ENCODE data around the gene ZNRF2.
A peak's percentile ranks its signal among the peaks of the same experiment; 100 is the strongest.

Gene ZNRF2

DNA sequence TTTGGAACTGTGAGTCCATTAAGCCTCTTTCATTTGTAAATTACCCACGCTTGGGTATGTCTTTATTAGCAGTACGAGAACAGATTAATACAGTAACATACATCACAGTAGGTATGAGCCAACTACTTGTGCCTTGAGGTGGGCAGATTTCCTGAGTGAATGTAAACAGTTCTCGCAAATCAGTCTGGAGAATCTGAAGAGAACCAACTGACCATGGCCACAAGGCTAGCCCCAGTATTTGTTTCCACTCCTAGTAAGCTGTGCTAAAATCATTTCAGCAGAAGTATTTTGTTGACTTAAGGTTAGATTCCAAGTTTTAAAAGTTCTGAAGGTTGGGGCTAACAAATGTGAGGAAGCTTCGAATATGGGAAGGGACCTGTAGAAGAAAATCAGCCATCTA, 111.3 kb downstream of the ZNRF2 start:
- no peak for TF ChIP-seq CTCF (IDR thresholded peaks at IDR 0.05; ENCODE audit: low read length, missing control alignments)
- no peak for DNase-seq (ENCODE audit: low read depth)
- H3K4me3 ChIP-seq (replicated peaks; ENCODE audit: low read depth, low read length) = no peak overlapping the region

DNA sequence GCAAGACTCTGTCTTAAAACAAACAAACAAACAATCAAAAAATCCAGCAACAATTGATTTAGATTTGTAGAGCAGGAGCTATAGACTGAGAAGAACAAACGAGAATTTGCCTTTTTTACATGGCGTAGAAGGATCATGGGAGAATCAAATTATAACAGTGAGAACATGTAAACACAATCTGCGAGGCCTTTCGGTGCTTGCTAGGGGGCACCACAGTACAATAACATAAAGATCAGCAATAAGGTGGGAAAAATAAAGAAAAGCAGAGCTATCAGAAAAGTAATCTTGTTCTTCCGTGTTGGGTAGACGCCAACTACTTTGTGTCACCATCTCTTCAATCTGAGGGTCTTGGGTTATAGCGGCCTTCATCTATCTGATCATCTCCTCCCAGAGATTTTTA, 112.0 kb downstream of the ZNRF2 start:
- no peak overlapping the region for H3K4me3 ChIP-seq (replicated peaks; ENCODE audit: low read depth, low read length)
- TF ChIP-seq CTCF (IDR thresholded peaks at IDR 0.05; ENCODE audit: low read length, missing control alignments) = peak; percentile 25
- peak; percentile 12 for DNase-seq (ENCODE audit: low read depth)

DNA sequence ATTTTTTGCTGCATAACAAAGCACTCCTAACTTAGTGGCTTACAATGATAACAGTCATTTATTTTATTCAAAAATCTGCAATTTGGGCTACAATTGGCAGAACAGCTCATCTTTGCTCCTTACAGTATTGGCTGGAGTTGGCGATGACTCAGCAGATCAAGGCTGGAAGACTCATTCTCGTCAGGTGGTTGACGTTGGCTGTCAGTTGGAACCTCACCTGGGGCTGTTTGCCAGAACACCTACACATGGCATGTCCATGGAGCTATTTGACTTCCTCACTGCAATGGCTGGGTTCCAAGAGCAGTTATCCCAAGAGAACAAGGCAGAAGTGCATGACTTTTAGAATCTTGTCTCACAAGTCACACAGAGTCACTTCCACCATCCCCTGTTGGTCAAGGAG, 119.1 kb downstream of the ZNRF2 start:
- H3K4me3 ChIP-seq (replicated peaks; ENCODE audit: low read depth, low read length) = no peak overlapping the region
- DNase-seq (ENCODE audit: low read depth) = no peak
- TF ChIP-seq CTCF (IDR thresholded peaks at IDR 0.05; ENCODE audit: low read length, missing control alignments) = no peak

GRCh38 chr7:30405179-30405578, 120.8 kb downstream of the ZNRF2 start:
- no peak for DNase-seq (ENCODE audit: low read depth)
- no peak for TF ChIP-seq CTCF (IDR thresholded peaks at IDR 0.05; ENCODE audit: low read length, missing control alignments)
- H3K4me3 ChIP-seq (replicated peaks; ENCODE audit: low read depth, low read length) = no peak overlapping the region

DNA sequence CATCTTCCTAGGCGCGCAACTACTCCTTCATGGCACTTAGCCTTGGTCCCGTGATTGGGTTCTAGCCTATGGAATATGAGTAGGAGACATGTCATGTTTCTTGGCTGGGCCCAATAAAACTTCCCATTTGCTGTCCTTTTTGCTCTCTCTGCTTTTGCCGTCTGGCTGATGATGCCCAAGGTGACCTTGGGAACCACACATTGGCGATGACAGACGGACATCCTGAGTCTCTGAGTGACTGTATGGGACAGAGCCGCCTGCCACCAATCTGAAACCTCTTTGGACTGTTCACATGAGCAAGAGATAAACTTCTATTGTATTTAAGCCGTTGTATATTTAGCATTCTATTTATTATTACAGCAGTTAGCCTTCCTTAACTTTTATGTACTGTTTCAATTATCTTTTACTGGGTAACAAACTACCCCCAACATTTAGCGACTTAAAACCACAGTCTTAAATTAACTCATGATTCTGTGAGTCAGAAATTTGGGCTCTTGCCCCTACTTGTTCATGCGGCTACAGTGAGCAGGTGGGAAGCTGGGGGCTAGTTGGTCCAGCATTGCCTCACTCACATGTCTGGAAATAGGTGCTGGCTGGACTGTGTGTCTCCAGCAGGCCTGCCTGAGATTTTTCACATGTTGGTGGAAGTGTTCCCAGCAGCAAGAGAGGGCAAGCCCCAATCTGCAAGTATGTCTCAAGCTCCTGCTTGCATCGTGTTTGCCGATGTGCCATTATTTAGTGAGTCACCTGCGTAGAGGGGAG, 122.4 kb downstream of the ZNRF2 start:
- DNase-seq (ENCODE audit: low read depth) = no peak
- TF ChIP-seq CTCF (IDR thresholded peaks at IDR 0.05; ENCODE audit: low read length, missing control alignments) = no peak
- no peak overlapping the region for H3K4me3 ChIP-seq (replicated peaks; ENCODE audit: low read depth, low read length)

DNA sequence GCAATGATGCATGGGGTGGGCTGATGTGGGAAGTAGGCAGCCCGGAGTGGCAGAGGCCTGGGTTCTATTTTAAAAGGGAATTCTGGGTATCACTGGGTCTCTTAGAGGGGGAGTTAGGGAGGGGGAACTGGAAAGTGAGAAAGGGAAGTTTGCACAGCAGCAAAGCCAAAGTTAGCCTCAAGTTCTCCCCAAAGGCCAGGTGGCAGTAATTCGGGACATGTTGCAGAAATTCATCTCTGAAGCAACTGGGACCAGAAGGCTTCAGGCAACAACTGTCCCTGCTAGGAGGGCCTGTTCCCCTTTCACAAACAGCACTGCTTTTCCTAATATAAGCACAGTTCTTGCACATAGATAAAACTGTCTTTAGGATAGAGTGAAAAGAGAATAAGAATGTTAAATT, 126.8 kb downstream of the ZNRF2 start:
- no peak overlapping the region for H3K4me3 ChIP-seq (replicated peaks; ENCODE audit: low read depth, low read length)
- no peak for TF ChIP-seq CTCF (IDR thresholded peaks at IDR 0.05; ENCODE audit: low read length, missing control alignments)
- no peak for DNase-seq (ENCODE audit: low read depth)

DNA sequence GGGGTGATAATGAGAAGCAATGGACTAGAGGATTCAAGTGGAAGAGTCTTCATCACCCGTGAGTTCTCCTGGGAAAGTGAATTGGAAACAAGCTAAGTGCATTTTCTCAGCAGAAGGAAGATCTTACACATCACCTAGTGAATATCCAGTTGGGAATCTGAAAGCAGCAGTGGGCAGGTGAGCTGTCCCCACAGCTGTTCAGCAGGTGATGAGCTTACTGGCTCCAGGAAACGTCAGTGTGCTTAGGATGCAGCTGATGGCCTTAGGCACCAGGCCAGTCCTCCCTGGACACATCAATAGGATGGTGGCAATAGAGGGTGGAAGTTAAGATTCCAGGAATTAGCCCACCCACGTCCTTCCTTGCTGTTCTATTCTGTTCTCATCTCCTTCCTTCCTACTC, 127.5 kb downstream of the ZNRF2 start:
- TF ChIP-seq CTCF (IDR thresholded peaks at IDR 0.05; ENCODE audit: low read length, missing control alignments) = no peak
- DNase-seq (ENCODE audit: low read depth) = no peak
- H3K4me3 ChIP-seq (replicated peaks; ENCODE audit: low read depth, low read length) = no peak overlapping the region
